ENCODE data around the gene KNSTRN. TPM values are rescaled to one million over a fixed set of nuclear protein-coding genes. Genes with fewer than 3 reads are reported as not detected.
A peak's percentile ranks its signal among the peaks of the same experiment; 100 is the strongest.

Gene KNSTRN
- polyA plus RNA-seq, 3 donors, result 31.3 to 39.8 (median 34.5) TPM

- DNase-seq (ENCODE audit: low read depth in 3 of 3, low spot score in 2 of 3), result no peak
Observed at GRCh38 chr15:40365016-40365415, 17.5 kb upstream of the KNSTRN start.

GRCh38 chr15:40365624-40366456, 16.7 kb upstream of the KNSTRN start:
- DNase-seq (ENCODE audit: low read depth in 3 of 3, low spot score in 2 of 3), result no peak

DNA sequence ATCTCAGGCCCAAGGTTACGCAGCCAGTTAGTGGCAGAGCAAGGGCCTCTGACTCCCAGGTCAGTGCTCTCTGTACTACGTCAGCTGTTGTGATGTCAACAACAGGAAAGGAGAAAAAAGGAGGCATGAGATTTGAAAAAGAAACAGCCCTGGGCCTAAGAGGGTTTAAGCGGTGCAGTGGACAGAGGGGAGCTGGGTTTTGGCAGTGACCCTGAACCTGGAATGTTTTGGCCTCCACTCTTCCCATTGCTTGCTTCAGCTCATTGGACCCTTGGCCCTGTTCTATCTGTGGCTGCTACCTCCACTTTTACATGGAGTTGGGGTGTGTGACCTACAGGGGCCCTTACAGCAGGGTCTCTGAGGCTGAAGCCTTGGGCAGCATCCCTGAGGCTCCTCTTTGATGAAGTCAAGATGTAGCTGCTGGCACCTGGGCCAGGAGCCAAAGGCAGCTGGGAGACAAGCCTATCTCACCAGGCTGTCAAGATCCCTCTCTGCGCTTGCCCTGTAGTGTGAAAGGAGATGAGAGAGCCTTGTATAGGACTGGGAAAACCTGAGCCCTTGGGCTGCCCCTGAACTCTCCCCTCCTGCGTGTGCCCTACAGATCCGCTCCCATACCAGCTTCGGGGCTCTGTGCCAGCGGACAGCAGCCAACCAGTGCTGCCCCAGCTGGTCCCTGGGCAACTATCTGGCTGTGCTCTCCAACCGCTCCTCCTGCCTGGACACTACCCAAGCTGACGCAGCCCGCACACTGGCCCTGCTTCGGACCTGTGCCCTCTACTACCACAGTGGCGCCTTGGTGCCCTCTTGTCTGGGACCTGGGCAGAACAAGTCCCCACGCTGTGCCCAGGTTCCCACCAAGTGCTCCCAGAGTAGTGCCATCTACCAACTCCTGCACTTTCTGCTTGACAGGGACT, 15.8 kb upstream of the KNSTRN start:
- no peak for DNase-seq (ENCODE audit: low read depth in 3 of 3, low spot score in 2 of 3)

DNA sequence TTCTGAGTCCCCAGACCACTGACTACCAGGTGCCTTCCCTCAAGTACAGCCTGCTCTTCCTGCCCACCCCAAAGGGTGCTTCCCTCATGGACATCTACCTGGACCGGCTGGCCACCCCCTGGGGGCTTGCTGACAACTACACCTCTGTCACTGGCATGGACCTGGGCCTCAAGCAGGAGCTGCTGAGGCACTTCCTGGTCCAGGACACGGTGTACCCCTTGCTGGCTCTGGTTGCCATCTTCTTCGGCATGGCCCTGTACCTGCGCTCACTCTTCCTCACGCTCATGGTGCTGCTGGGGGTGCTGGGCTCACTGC, 15.2 kb upstream of the KNSTRN start:
- DNase-seq (ENCODE audit: low read depth in 3 of 3, low spot score in 2 of 3), result no peak

GRCh38 chr15:40367686-40368611, 14.6 kb upstream of the KNSTRN start:
- peak; percentile 53 to 79 (median 63) for DNase-seq (ENCODE audit: low read depth in 3 of 3, low spot score in 2 of 3)

DNA sequence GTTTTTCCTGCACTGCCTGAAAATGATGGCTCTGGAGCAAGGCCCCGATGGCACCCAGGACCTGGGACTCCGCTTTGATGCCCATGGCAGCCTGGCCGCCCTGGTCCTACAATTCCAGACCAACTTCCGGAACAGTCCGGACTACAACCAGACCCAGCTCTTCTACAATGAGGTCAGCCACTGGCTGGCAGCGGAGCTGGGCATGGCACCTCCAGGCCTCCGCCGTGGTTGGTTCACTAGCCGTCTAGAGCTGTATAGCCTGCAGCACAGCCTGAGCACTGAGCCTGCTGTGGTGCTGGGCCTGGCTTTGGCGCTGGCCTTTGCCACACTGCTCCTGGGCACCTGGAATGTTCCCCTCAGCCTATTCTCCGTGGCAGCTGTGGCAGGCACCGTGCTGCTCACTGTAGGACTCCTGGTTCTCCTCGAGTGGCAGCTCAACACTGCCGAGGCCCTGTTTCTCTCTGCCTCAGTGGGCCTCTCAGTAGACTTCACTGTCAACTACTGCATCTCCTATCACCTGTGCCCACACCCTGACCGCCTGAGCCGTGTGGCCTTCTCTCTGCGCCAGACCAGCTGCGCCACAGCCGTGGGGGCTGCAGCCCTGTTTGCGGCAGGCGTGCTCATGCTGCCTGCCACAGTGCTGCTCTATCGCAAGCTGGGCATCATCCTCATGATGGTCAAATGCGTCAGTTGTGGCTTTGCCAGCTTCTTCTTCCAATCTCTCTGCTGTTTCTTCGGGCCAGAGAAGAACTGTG, 13.6 kb upstream of the KNSTRN start:
- no peak for DNase-seq (ENCODE audit: low read depth in 3 of 3, low spot score in 2 of 3)

DNA sequence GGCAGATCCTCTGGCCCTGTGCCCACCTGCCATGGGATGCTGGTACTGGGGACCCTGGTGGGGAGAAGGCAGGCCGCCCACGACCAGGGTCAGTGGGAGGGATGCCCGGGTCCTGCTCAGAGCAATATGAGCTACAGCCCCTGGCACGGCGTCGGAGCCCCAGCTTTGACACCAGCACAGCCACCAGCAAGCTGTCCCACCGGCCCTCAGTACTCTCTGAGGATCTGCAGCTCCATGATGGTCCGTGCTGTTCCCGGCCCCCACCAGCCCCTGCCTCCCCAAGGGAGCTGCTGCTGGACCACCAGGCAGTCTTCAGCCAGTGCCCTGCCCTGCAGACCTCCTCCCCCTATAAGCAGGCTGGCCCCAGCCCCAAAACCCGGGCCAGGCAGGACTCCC, 13.0 kb upstream of the KNSTRN start:
- no peak for DNase-seq (ENCODE audit: low read depth in 3 of 3, low spot score in 2 of 3)

DNA sequence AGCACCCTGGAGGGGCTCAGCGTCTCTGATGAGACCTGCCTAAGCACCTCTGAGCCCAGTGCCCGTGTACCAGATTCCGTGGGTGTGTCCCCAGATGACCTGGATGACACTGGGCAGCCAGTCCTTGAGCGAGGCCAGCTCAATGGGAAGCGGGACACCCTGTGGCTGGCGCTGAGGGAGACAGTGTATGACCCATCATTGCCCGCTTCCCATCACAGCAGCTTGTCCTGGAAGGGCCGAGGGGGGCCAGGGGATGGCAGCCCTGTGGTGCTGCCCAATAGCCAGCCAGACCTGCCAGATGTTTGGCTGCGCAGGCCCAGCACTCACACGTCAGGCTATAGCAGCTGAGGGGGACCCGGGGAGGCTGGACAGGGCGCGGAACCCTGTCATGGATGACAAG, 12.6 kb upstream of the KNSTRN start:
- no peak for DNase-seq (ENCODE audit: low read depth in 3 of 3, low spot score in 2 of 3)

DNA sequence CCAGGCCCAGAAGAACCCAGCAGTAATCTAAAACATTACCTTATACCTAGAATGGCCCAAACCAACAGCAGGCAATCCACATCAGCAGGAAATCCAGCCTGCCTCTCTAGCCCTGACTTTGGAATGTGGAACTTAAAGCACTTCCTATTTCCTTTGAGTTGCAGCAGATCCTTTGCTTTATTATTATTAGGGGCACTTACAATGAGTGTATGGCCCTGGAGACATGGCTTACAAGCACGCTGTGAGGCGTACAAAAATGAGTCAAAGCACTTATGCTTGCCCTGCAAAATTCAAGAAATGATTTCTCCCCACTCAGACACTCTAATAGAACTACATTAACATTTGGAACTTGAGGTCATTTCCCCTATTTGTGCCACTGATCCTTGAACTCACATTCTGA, 9.5 kb upstream of the KNSTRN start:
- DNase-seq (ENCODE audit: low read depth in 3 of 3, low spot score in 2 of 3), result no peak

DNA sequence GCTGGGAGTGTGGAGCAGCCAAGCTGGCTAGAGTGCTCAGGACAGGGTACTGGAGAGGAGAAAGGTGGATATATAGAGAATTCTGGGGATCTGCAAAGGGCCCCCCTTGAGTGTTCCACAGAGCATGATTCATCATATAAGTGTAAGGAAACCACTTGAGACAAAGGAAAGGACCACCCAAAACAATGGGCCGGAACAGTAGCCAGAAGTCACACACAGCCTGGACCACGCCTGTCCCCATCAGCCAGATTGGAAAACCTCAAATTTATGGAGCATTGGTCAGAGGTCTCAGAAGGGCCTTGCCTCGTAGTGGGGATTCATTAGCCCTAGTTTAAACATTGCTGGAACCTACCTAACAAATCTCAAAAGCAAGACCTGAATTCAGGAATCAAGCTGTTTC, 4.9 kb upstream of the KNSTRN start:
- no peak for DNase-seq (ENCODE audit: low read depth in 3 of 3, low spot score in 2 of 3)

DNA sequence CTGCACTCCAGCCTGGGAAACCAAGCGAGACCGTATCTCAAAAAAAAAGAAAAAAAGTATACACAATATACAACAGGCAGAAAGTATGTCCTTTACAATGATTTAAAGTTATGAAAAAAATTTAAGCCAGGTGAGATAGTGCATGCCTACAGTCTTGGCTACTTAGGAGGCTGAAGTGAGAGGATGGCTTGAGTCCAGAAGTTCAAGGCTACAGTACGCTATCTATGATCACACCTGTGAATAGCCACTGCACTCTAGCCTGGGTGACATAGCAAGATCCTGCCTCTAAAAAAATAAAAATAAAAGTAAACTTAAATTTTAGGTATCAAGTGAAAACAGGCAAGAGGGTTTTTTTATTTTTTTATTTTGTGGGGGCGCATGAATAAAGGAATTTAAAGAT, 3.1 kb upstream of the KNSTRN start:
- no peak for DNase-seq (ENCODE audit: low read depth in 3 of 3, low spot score in 2 of 3)

GRCh38 chr15:40379853-40380252, 2.7 kb upstream of the KNSTRN start:
- no peak for DNase-seq (ENCODE audit: low read depth in 3 of 3, low spot score in 2 of 3)

DNA sequence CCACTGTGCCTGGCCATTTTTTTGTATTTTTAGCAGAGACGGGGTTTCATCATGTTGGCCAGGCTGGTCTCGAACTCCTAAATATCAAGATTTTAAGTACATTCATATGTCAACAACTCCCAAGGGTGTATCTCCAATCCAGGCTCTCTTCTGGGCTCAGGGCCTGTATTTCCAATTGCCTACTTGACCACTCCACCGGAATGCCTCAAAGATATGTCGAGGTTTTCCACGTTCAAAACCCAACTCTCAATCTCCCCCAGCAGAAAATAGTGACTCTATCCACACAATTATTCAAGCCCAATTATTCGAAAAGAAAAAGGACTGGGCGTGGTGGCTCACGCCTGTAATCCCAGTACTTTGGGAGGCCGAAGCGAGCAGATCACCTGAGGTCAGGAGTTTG, 1.9 kb upstream of the KNSTRN start:
- DNase-seq (ENCODE audit: low read depth in 3 of 3, low spot score in 2 of 3), result no peak

DNA sequence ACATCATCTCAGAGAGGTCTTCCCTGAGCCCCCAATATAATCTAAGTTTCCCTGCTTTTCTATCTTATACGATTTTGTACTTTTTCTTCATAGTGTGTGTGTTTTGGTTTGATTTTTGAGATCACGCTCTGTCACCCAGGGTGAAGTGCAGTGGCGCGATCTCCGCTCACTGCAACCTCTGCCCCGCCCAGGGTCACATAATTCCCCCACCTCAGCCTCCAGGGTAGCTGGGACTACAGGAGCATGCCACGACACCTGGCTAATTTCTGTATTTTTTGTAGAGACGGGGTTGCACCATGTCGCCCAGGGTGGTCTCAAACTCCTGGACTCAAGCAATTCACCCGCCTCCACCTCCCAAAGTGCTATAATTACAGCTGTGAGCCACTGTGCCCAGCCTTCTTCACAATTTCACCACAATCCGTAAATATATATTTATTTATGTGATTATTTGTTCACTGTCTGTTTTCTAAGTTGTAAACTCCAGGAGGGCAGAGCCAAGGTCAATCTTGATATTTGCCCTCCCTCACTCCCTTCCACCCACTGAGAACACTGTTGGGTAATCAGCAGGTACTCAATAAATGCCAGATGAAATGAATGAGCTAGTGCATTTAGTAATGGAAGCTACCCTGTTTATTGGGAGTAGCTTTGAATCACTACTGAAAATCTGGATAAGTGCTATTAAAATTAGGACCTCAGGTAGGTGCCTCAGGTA, 547 bp upstream of the KNSTRN start:
- DNase-seq (ENCODE audit: low read depth in 3 of 3, low spot score in 2 of 3), result no peak

GRCh38 chr15:40386480-40386879, 4.0 kb downstream of the KNSTRN start:
- no peak for DNase-seq (ENCODE audit: low read depth in 3 of 3, low spot score in 2 of 3)

GRCh38 chr15:40388941-40389823, 6.7 kb downstream of the KNSTRN start:
- DNase-seq (ENCODE audit: low read depth in 3 of 3, low spot score in 2 of 3), result no peak

- no peak for DNase-seq (ENCODE audit: low read depth in 3 of 3, low spot score in 2 of 3)
Observed at GRCh38 chr15:40389824-40390595, 7.5 kb downstream of the KNSTRN start.

All from right renal cortex interstitium (tissue), 3 donors.